GM23248 (cell line): ENCODE results near the gene SMG9.
"Not testable (repeated sequence)": the region's sequence is repeated elsewhere in the genome, so short reads cannot be mapped to it uniquely, and the experiment has no call there.

Experiments used
- EZH2 ChIP-seq: fragments of 200-600 bp; sonication (generic); IDR thresholded peaks from 2 replicates; pipeline ENCODE4 v1.6.1; 2018; ENCODE audit warnings: antibody characterized with exemption, mild to moderate bottlenecking; ENCODE audit not compliant: insufficient read depth, poor library complexity, severe bottlenecking
- EZH2phosphoT487 ChIP-seq: fragments of 200-600 bp; sonication (generic); IDR thresholded peaks from 2 replicates; pipeline ENCODE4 v1.6.1; 2018; ENCODE audit warnings: antibody characterized with exemption, moderate library complexity, mild to moderate bottlenecking, low read depth; ENCODE audit not compliant: insufficient read depth

DNA sequence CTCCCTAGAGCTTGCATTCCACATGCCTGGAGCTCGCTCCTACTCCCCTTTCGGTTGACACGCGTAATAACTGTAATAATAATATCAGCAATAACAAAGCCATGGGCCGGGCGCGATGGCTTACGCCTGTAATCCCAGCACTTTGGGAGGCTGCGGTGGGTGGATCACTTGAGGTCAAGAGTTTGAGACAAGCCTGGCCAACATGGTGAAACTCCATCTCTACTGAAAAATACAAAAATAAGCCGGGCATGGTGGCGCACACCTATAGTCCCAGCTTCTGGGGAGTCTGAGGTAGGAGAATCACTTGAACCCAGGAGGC lies 20.1 kb upstream of the SMG9 start:
- TF ChIP-seq EZH2, EZH2phosphoT487: not testable (repeated sequence)
